DLD1 (cell line): Measurements from ENCODE around the gene SEPTIN3.

ENCODE experiments used
- in situ Hi-C: cut with HindIII; loops from 2 replicates; pipeline ENCODE4 v1.10.0; 2017; ENCODE audit warnings: low sequenced_read_pairs

Gene SEPTIN3, protein sequence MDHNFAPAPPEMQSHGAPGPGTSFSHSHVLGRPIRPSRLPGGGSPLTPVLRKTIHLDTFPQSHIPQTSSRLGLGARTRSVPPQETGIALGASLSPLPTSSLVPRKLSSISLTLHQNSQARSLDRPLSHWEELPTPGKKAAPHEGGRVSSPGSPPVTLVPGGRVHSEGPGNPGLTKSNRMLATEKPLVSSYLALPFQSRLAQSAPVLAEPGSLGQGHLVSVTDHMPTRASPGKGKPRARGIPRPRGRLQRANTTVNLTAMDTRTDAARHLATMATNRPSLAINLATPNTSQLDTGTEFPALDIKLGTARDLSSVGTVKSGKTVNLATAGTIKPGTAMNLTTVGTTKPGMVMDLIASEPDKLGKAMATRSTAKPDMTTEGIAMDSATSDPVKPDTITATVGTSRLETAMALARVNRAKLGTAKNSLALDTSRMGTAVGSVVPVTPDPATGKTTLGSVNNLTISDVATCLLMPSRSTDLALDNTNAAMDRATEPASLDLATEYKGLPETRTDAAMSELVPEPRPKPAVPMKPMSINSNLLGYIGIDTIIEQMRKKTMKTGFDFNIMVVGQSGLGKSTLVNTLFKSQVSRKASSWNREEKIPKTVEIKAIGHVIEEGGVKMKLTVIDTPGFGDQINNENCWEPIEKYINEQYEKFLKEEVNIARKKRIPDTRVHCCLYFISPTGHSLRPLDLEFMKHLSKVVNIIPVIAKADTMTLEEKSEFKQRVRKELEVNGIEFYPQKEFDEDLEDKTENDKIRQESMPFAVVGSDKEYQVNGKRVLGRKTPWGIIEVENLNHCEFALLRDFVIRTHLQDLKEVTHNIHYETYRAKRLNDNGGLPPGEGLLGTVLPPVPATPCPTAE

DNA sequence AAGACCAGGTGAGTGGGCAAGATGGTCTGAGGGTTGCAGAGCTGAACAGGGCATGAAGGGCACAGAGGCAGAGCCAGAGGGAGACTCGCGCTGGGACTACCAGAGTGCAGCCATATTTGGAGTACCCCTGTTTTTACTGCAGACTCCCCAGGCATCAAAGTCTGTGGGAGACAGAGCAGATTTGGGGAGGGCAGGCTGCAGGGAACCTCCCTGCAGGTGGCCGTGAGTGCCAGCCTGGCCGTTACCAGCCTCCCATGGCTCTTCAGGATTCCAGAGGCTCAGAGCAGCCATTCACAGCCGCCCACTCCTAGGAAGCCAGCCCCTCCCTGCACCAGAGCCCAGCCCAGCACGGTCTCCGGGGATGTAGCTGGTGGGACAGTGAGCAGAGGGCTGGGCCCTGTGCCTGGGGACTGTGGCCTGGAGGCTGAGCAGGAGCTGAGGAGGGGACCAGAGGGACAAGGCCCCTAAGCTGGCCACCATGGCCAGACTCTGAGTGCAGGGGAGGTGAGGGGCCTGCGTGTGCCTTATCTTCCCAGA lies at the start of gene SEPTIN3:
TSS of gene SEPTIN3 (plus strand) at position 334 of the 537 bp plus-strand sequence. CDS start 2,050 bp downstream, outside the sequence.
- in situ Hi-C loops, result no loop called here

DNA sequence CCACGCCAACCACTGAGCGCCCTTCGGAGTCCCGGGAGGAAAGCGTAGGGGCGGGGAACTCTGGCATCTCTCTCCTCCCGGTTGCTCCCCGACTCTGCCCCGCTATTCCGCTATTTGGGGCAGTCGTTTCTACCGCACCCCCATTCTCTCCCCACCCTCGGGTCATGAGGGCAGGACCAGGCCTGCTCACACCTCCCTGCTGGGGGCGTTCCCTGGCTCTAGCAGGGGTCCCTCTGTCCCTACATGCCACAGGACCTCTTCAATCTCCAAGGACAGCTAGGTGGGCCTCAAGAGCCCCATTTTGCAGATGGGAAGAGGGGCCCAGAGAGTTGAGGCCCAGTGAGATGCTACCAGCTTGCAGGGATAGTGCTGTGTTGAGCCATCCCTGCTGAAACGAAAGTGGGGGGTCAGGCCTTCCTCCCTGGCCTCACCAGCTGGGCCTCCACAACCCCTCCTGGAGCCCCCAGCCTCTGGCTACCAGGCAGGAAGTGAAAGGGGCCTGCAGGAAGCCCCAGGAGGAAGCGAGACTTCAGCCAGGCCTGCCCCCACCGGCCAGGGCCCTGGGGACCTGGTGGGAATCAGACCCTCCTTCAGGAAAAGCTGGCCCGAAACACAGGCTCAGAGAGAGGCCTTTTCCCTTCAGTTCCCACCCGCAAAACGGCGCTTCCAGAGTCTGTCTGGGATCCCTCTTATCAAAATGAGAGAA lies 48.8 kb upstream of the SEPTIN3 start:
- in situ Hi-C loops, result no loop called here

DNA sequence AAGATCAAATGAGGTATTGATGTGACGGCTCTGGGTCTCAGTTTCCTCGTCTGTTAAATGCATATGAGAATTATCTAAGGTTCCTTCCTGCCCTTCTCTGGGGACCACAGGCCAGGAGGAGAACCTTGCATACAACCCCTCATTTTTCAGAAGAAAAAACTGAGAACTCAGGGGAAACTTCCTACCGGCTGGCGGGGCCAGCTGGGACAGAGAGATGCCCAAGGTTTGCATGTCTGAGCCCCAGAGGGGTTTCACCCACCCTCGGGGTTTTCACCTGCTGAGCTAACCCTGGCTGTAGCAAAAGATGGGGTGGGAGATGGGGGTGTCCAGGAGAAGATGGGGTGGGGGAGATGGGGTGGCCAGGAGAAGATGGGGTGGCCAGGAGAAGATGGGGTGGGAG lies 46.9 kb upstream of the SEPTIN3 start:
- in situ Hi-C loops, result no loop called here

DNA sequence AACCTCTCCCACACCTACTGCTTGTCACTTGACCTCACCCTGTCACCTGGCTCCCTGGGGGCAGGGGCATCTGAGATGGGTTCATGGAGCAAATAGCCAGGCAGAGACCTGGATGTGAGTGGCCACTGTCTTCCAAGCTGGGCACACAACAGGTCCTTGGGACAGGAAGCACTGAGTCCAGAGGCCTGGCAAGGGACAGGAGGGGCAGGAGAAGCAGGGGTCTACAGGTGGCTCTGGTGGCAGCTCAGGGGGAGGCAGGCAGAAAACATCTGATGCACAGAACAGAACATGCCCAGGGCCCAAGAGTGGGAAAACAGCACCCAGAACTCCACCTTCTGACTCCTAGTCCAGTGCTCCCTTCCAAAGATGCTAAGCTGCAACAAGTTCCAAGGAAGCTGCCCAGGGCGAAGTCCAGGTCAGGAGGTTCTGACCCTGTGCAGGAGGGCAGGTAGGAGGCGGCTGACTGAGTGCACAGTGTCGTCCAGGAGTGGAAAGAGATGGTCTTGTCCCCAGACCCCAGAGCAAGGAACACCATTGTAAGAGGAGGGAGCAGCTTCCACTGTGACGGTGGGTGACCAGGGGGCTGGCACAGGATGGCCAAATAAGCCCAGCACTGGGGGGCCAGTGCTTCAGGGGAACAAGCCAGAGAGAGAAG lies 46.2 kb upstream of the SEPTIN3 start:
- in situ Hi-C loops, result no loop called here

DNA sequence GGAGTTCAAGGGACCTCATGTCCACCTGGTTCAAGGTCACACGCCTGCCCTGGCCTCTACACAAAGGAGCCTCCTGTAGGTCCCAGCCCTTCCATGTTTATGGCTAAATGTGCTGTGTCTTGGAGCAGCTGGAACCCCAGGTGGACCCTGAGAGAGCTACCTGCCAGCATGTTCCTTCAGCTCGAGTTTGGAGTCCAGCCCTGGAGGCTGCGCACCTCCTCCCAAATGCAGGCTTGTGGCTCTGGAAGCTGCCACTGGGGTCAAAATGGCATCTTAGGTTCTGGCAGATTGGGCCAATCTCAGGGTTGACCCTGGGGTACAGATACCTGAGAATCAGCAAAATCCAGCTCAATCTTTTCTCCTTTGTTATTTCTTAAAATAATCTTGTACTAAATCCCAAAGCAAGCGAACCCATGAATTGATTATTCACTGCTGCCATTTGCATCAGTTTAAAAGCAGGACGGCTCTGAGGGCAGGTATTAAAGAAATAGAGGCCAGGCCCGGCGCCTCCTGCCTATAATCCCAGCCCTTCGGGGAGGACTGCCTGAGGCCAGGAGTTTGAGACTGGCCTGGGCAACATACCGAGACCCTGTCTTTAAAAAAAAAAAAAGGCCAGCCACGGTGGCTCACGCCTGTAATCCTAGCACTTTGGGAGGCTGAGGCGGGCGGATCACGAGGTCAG lies 45.5 kb upstream of the SEPTIN3 start:
- in situ Hi-C loops, result no loop called here

DNA sequence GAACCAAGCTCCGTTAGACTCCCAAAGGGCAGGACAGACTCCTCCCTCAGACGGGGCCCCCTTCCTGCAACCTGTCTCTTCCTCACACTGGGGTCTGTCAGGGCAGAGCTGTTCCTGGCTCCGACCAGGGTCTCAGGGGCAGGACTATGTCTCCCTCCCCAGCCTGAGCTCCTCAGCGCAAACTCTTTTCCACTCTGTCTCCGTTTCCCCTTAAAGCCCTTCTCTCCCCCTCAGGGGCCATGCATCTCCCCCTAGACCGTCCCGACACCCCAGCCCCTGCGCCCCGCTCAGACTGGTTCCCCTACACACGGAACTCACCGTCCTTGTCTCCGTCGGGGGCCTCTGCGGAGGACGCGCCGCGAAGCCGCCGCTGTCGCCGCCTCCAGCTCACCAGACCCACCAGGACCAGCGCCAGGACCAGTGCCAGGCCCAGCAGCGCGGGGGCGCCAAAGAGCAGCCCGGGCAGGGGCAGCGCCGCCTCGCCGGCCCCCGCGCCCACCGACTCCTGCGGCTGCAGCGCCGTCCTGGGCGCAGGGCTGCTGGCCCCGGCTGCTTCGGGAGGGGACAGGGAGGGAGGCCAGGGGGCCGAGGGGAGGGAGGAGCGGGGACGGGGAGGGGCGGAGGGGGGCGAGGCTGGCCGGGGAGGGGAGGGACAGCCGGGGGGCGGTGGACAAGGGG lies 43.3 kb upstream of the SEPTIN3 start:
- in situ Hi-C loops, result no loop called here

DNA sequence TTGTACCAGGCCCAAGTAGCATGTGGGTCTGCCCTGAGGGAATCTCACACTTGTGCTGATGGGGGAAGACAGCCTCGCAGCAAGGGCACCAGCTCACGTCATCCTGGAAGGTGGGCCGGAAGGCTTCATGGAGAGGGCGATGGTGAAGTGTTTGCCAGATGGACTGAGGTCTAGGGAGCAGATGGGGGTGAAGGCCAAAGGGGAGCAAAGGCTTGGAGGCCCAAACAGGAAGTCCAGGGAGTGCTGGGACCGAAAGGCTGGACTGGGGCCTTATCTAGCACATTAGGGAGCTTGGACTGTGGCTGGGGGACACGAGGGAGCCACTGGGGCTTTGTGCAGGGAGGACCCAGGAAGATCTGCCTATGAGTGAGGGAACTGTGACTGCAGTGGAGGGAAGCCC lies 41.4 kb upstream of the SEPTIN3 start:
- in situ Hi-C loops, result no loop called here

DNA sequence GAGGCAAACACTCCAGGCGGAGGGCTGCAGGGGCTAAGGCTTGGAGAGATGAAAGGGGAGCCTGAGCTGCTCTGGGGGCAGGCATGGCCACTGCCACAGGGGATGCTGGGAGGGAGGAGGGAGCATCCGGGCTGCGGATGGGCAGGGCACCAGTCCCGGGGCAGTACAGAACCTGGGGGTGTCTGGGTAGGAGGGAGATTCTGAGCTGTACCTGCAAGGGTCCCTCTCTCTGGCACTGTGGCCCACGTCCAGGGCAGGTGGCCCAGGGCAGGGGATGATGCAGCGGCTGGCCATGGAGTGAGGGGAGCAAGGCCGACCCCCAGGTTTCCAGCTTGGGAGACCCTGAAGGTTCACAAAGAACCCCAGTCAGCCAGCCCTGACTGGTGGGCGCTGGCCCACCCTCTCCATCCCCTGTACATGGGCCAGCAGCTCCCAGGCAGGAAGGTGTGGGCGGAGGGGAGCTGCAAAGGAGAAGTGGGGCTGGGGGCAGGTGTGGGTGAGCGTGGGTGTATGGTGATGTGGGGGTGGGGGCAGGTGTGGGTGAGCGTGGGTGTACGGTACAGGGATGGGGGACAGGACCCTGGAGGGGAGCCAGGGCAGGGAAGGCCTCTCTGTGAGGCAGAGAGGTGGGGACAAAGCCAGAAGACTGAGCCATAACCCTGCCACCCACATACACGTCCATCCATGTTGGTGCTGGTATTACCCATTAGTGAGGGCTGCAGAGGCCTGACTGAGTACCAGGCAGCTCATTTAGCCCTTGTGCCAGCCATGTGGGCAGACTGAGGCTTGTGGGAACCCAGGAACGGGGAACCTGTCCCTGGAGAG lies 40.4 kb upstream of the SEPTIN3 start:
- in situ Hi-C loops, result no loop called here

DNA sequence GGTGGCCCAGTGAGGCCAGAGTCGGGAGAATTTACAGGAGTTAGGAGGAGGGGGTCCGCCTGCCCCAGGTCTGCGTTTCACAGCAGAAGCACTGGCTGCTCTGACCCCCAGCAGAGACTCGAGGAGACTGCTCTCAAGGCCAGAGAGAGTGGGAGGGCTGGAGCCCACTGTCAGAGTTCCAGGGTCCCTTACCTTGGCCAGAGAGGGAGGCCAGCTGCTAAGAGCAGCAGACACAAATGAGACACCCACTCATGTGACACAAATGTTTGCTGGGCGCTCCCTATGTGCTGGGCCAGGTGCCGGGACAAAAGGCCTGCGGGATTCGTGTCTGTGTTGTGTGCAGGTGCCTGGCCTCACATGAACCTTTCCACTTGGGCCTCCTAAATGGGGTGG lies 39.8 kb upstream of the SEPTIN3 start:
- in situ Hi-C loops, result no loop called here

DNA sequence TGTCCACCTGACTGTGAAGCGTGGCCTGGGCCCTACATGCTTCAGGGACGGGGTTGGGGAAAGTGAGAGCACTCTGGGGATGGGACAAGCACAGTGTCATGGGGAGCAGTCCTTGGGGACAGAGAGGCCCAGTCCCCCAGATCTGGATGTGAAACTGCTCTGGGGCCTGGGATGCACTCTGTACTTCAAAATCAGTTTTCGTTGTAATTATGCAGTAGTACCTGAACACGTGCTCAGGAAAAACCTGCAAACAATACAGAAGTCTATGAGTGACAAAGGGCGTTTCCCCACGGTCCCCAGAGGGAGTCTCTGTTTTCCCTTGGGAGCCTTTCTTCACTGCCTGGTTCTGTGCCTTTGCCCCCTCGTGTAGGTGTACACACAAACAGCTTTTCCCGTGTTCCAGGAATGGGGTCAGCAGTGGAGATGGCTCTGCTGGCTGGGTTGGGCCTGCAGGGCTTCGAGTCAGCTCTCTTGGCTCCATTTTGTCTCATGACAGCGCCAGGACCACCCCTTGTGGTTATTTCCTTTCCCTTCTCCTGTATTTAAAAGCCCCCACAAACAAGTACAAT lies 37.5 kb upstream of the SEPTIN3 start:
- in situ Hi-C loops, result no loop called here

DNA sequence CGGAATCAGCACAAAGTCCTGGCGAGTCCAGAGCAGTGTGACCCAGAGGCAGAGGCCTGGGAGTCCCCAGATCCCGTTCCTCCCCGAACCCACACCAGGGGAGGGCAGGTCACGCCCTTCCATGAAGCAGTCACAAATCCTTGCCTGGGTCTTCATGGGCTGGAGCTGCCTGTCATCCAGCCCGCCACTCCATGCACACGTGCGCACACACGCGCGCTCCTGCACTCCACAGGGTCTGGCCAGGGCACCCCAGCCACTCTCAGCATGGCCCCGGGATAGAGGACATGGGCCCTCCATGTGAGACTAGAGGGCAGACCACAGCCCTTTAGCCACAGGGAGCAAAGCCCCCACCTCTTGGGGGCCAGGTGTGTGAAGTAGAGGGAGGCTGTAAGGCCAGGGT lies 36.9 kb upstream of the SEPTIN3 start:
- in situ Hi-C loops, result no loop called here

DNA sequence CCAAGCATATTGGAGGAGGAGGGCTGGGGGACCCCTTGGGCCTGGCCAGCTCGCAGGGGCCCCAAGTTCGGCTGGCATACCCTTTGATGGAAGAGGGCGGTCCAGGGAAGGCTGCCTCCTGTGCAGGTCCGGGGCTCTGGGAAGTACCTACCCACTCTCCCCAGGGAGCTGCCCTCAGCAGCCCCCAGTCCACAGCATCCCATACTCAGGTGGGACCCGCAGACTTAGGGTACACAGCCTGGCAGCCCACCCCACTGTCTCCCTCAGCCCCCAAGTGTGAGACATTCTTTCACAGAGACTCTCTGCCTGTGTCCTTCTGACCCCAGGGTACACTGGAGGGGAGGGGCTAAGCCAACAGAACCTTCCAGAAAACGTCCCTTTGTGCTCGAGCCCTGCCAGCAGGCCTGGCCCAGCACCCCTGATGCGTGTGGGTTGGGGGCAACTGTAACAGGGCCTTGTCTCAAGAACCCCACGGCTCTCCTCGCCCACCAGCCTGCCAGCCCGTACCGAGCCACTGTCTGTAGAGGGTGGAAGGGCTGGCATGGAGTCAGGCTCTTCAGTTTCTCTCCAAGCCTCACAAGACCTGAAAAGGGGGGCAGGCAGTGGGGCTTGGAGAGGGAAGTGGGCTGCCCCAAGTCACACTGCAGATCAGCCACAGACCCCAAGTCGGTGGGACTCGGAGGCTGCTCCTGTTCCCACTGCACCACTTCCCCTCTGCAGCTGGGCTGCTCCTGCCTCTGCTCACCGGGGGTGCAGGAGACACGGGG lies 35.6 kb upstream of the SEPTIN3 start:
- in situ Hi-C loops, result no loop called here

DNA sequence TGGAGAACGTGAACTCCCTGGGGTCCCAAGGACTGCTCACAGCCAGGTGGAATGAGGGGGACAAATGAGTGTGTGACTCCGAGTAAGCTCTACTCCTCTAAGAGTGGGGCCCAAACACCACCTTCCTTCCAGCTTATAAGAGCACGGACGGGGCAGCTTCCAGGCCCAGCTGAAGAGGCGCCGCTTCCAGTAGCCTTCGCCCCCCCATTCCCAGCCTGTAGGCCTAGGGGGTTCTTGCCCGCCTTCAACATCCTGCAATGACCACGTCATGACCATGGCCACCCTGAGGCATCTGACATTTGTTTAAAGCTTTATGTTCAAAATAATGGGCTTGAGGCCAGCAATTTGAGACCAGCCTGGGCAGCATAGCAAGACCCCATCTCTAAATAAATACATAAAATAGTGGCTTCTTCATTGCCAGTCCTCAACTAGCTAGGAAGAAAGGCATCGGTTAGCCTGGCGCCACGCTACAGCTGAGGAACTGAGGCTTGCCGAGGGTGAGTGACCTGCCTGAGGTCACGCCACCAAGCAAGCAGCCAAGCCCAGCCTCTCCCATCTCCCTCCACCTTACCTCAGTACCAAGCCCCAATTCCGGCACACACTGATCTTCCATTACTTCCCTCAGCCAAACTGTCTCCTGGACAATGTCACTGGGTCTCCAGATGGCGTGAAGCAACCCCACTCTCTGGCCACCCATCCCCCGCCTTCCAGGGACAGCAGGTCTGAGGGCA lies 34.8 kb upstream of the SEPTIN3 start:
- in situ Hi-C loops, result no loop called here

DNA sequence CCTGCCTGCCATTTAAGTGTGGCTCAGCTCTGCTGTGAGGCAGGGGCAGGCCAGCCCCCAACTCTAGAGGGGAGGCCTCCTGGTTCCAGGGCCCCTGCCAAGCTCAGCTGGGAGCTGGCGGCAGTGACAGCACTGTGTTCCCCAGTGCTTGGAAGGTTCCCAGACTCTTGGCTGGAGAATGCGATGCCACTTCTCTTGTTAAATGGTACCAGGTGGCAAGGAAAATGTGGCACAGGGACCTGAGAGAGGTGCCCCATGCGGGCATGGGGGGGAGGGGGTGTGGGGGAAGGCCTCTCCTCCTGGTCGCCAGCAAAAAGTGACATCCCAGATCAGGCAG lies 34.3 kb upstream of the SEPTIN3 start:
- in situ Hi-C loops, result no loop called here

DNA sequence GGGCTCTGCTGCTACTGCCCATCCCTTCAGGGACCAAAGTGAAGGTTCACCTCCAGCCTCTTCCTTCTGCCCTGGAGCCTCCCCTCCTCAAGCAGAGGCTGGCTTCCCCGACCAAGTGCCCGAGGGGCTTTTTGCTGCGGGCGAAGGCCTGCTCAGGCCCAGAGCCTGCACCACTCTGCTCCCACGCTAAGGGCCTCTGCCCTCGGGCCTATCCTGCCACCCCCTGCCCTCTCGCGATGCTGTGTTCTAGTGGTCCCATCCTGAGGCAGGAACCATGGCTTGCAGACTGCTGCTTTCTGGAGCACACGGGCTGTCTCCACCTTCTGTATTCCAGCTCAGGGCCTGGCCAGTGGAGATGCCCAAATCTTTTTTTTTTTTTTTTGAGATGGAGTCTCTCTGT lies 33.7 kb upstream of the SEPTIN3 start:
- in situ Hi-C loops, result no loop called here

DNA sequence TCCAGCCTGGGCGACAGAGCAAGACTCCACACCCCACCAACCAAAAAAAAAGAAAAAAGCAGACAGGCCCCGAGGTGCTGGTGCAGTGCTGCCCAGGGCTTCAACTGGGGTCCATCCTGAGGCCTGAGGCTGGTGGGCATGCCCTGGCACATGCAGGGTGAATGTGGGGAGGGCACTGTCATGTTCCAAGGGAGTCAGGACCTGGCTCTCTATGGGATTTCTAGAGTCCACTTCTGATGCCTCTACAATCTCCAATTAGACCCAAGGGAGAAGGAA lies 32.4 kb upstream of the SEPTIN3 start:
- in situ Hi-C loops, result no loop called here
